ENCODE results near the gene MFGE8. TPM values are rescaled to one million over a fixed set of nuclear protein-coding genes. Genes with fewer than 3 reads are reported as not detected.

The MFGE8 gene
- 609 and 1,242 TPM in 2 replicates for total RNA-seq (2011; cell fraction: chromatin; rRNA removed; ENCODE audit: low replicate concordance)
- total RNA-seq (2011; cell fraction: nucleolus; rRNA removed) = 770 and 804 TPM in 2 replicates
- total RNA-seq (2011; cell fraction: nucleoplasm; rRNA removed) = 668 and 702 TPM in 2 replicates
- total RNA-seq (2014; rRNA removed) (62.3 and 73.1 TPM in 2 replicates), total RNA-seq (2014; rRNA removed; fragmentation: Illumina TruSeq; extraction: Trizol) (24.9 and 31.3 TPM in 2 replicates), total RNA-seq (2015; rRNA removed; fragmentation: Illumina TruSeq; extraction: Trizol) (35.4 and 36.3 TPM in 2 replicates), total RNA-seq (2021) (129 and 142 TPM in 2 replicates), polyA plus RNA-seq (2011; rRNA removed) (85.1 and 148 TPM in 2 replicates), polyA plus RNA-seq (2014; fragmentation: Illumina TruSeq; extraction: Trizol) (93.6 and 109 TPM in 2 replicates), polyA plus RNA-seq (2014; fragmentation: Nextera tagmentation; extraction: Ambion mirVana) (1 to 10 TPM; 2.3 to 3.1 TPM), polyA plus RNA-seq (2014; rRNA removed) (113 and 119 TPM in 2 replicates), polyA minus RNA-seq (2011; rRNA and poly(A)+ RNA removed) (62.6 and 80.1 TPM in 2 replicates), Bru-seq, nascent RNA (percentile 87 among the genes with signal in this experiment), BruChase-seq, experiment 1, labeled RNA remaining after a 2-hour chase (percentile 81 among the genes with signal in this experiment), BruChase-seq, experiment 2, labeled RNA remaining after a 6-hour chase (percentile 85 among the genes with signal in this experiment)
- polyA plus RNA-seq (2011; cell fraction: cytosol; rRNA removed) = 115 and 120 TPM in 2 replicates
- polyA plus RNA-seq (2011; cell fraction: nucleus; rRNA removed) = 355 and 465 TPM in 2 replicates
- polyA plus RNA-seq (2012) = 147 and 220 TPM in 2 replicates
- polyA minus RNA-seq (2011; cell fraction: cytosol; rRNA and poly(A)+ RNA removed) = 71.4 and 82.5 TPM in 2 replicates
- polyA minus RNA-seq (2011; cell fraction: nucleus; rRNA and poly(A)+ RNA removed) = 120 and 137 TPM in 2 replicates
- long read RNA-seq, experiment 1, partial matches to known transcripts = 9 of 75 reads
- long read RNA-seq, experiment 1, other reads (novel, unspliced or antisense) = 56 of 75 reads
- long read RNA-seq, experiment 2, transcript MFGE8-201 (8 exons, 1,937 nt) = major isoform, 40 of 74 reads
- long read RNA-seq, experiment 2, transcript MFGE8-202 (7 exons, 1,752 nt) = minor isoform, 10 of 74 reads
- long read RNA-seq, experiment 2, partial matches to known transcripts = 5 of 74 reads
- long read RNA-seq, experiment 2, other reads (novel, unspliced or antisense) = 15 of 74 reads
- long read RNA-seq, experiment 3, transcript MFGE8-201 (8 exons, 1,937 nt) = major isoform, 5 of 9 reads
- long read RNA-seq, experiment 3, partial matches to known transcripts = 1 of 9 reads
- long read RNA-seq, experiment 3, other reads (novel, unspliced or antisense) = 2 of 9 reads

GRCh38 chr15:88913017-88913849 is at the start of gene MFGE8:
MFGE8 (minus strand) TSS chr15:88913379; CDS start chr15:88913319, 60 bp downstream.
- peaks cover 33 to 38% of the 10 kb centered on the region in 2 experiments for H3K4me1 ChIP-seq (replicated peaks in 1 of 2; ENCODE audit: control insufficient read depth in 2 of 2, insufficient read depth in 2 of 2, low read length in 2 of 2)
- intact Hi-C loops (cut with micrococcal nuclease) (loop anchor here (5.0 kb wide), 1 partner anchor 74 kb away; no protein-coding TSS in a partner anchor), in situ Hi-C loops (cut with MboI) (loop anchor here (5.0 kb wide), 1 partner anchor 104 kb away; no protein-coding TSS in a partner anchor)
- peak within 1 kb of the TSS; percentile 91 for H2AFZ ChIP-seq (ENCODE audit: low read depth, low read length)
- peak within 1 kb of the TSS; percentile 75 to 95 for H3K9ac ChIP-seq (ENCODE audit: insufficient read depth in 1 of 2, low read depth in 2 of 2, low read length in 2 of 2)
- ATAC-seq (peak; percentile 93), DNase-seq (ENCODE audit: extremely low read depth in 1 of 4, low spot score in 3 of 4) (peak; percentile 85 to 90 (median 87)), FAIRE-seq (no peak)
- no peaks in the 10 kb centered on the region for H3K9me3 ChIP-seq (replicated peaks; ENCODE audit: control insufficient read depth, insufficient read depth, low read depth, low read length)
- POLR2A ChIA-PET = interaction anchor here (0.7 to 1.0 kb wide), 2 partner anchors 9 to 415 kb away, joined by 3 read pairs; no protein-coding TSS in a partner anchor
- peak within 1 kb of the TSS; percentile 75 for H3K4me3 ChIP-seq
- peak within 1 kb of the TSS; percentile 84 for H3K4me2 ChIP-seq (ENCODE audit: insufficient read depth, low read length)
- H3K79me2 ChIP-seq (ENCODE audit: control insufficient read depth, insufficient read depth, low read length) = peaks cover 31% of the 10 kb centered on the region
- peaks cover 30% of the 10 kb centered on the region for H3K36me3 ChIP-seq (ENCODE audit: control insufficient read depth, insufficient read depth, low read length)
- no peaks in the 10 kb centered on the region for H3K9me1 ChIP-seq (ENCODE audit: control insufficient read depth, insufficient read depth, low read length)
- peak within 1 kb of the TSS; percentile 74 for H3K27ac ChIP-seq (ENCODE audit: extremely low read depth, low read depth, low read length)
- no peaks in the 10 kb centered on the region for H3K27me3 ChIP-seq (ENCODE audit: control insufficient read depth in 2 of 2, insufficient read depth in 2 of 2, low read length in 2 of 2)
- CTCF ChIA-PET (ENCODE audit: low intra/inter-chr PET ratio) = interaction anchor here (0.6 to 0.9 kb wide), 2 partner anchors 75 to 103 kb away, joined by 3 to 4 read pairs; no protein-coding TSS in a partner anchor
- no TSS peak for BruUV-seq (replicated peaks)
- 0 out of 2 replicates have a peak, but pooled peaks cover 9% of the 10 kb centered on the region for H4K20me1 ChIP-seq (replicated peaks; ENCODE audit: control insufficient read depth, insufficient read depth, low read length)
- WGBS (ENCODE audit: insufficient coverage, low coverage, missing lambda C conversion rate) = under 1% methylated on average over 53 of the region's 67 CpGs
- TF ChIP-seq GTF2A2 (tag; IDR thresholded peaks at IDR 0.05) (no peak), MCM5 (IDR thresholded peaks at IDR 0.05; ENCODE audit: low read depth) (no peak), RCOR1 (IDR thresholded peaks at IDR 0.05; ENCODE audit: borderline replicate concordance in 1 of 2, low read depth in 2 of 2, low read length in 2 of 2) (no peak), SRF (CRISPR knock-in tag; IDR thresholded peaks at IDR 0.05) (no peak), E2F6 (IDR thresholded peaks at IDR 0.05; ENCODE audit: borderline replicate concordance in 1 of 2, extremely low read depth in 1 of 2, insufficient read depth in 1 of 2, insufficient read length in 1 of 2, low read depth in 1 of 2, low read length in 1 of 2, poor library complexity in 1 of 2, severe bottlenecking in 1 of 2) (peak in 1 of 2 experiments; percentile 79), TAL1 (IDR thresholded peaks at IDR 0.05) (peak; percentile 10; the same call in 1 of the 2 replicates), ZNF277 (CRISPR knock-in tag; IDR thresholded peaks at IDR 0.05; ENCODE audit: borderline replicate concordance) (no peak), SP2 (IDR thresholded peaks at IDR 0.05; ENCODE audit: extremely low read depth, low read depth, low read length, poor library complexity, severe bottlenecking) (no peak), TEAD1 (CRISPR knock-in tag; IDR thresholded peaks at IDR 0.05) (peak; percentile 20 to 69; a peak in 1 of 4 replicates), FOS (IDR thresholded peaks at IDR 0.05; ENCODE audit: extremely low read depth, insufficient read length) (no peak), RBM22 (IDR thresholded peaks at IDR 0.05; ENCODE audit: low read depth, low read length, poor library complexity, severe bottlenecking) (peak; percentile 78), NFIX (CRISPR knock-in tag; IDR thresholded peaks at IDR 0.05; ENCODE audit: low read depth) (no peak)

Measured in K562 (cell line).